ENCODE data around the gene OSGEP. TPM values are rescaled to one million over a fixed set of nuclear protein-coding genes. Genes with fewer than 3 reads are reported as not detected.
"Not testable (repeated sequence)": the region's sequence is repeated elsewhere in the genome, so short reads cannot be mapped to it uniquely, and the experiment has no call there.

The OSGEP gene
- total RNA-seq, 1 experiment from 2014 or later, result 64.1 TPM

DNA sequence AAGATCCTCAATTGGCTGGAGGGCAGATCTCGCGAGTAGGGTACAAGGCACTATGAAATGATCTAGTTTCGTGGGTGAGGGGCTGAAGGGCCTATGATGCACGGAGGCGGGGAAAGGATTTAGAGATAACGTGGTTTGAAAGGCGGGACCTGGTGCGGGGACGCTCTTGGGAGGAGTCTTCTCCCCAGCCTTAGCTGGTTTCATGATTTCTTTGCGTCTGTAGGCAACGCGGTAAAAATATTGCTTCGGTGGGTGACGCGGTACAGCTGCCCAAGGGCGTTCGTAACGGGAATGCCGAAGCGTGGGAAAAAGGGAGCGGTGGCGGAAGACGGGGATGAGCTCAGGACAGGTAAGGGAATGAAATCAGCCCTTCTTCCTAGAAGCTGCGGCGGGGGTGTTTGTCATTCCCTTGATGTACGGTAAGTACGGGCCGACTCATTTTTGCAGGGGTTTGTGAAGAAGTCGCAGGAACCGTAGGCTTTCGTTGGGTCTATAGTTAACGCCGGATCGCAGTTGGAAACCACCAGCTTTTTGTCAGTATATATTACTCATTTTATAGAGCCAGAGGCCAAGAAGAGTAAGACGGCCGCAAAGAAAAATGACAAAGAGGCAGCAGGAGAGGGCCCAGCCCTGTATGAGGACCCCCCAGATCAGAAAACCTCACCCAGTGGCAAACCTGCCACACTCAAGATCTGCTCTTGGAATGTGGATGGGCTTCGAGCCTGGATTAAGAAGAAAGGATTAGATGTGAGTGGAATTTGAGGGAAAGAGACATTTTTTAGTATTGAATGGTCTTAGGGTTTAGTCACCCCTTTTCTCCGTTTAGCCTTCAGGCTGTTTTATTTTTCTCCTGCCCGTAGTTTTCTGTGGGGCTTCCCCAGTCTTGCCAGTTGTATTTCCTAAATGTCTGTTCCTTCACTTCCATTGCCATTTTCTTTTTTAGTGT lies 1.0 kb upstream of the OSGEP start:
- peaks cover 39% of the 10 kb centered on the region for H3K36me3 ChIP-seq (ENCODE audit: low read depth, low read length)
- CTCF ChIA-PET, result interaction anchor here (0.5 to 1.6 kb wide), 5 partner anchors 38 to 153 kb away, joined by 3 to 11 read pairs (median 4); partner anchors contain the start of genes PARP2 and TEP1
- H3K27ac ChIP-seq (ENCODE audit: low read length), result peak overlapping the region; percentile 93
- H3K4me2 ChIP-seq (ENCODE audit: low read length), result peak overlapping the region; percentile 96
- POLR2A ChIA-PET (ENCODE audit: unreplicated experiment), result interaction anchor here (0.6 to 1.9 kb wide), 5 partner anchors 38 to 1070 kb away, joined by 3 to 18 read pairs (median 5); partner anchors contain the start of genes PARP2 and TEP1
- intact Hi-C loops (cut with micrococcal nuclease), result loop anchor here (1.0 kb wide), 4 partner anchors 42 to 158 kb away; partner anchors contain the start of genes PARP2 and TEP1
- 0 out of 2 replicates have a peak, but pooled peaks cover 6% of the 10 kb centered on the region for H4K20me1 ChIP-seq (ENCODE audit: low read length)
- peaks cover 21% of the 10 kb centered on the region for H3K4me1 ChIP-seq (ENCODE audit: insufficient read depth, low read length)
- no peaks in the 10 kb centered on the region for H3K9me2 ChIP-seq (replicated peaks; ENCODE audit: low read length)
- peak overlapping the region; percentile 87 for H3K9ac ChIP-seq (ENCODE audit: low read length)
- ATAC-seq (peak; percentile 62), DNase-seq (peak; percentile 78)
- H3K4me3 ChIP-seq (ENCODE audit: low read length), result peak overlapping the region; percentile 82
- H3K27me3 ChIP-seq (ENCODE audit: low read length), result no peaks in the 10 kb centered on the region
- no peak for TF ChIP-seq EZH2 (IDR thresholded peaks at IDR 0.05; ENCODE audit: low read length, unreplicated experiment)
- TF ChIP-seq, protein P1, sequence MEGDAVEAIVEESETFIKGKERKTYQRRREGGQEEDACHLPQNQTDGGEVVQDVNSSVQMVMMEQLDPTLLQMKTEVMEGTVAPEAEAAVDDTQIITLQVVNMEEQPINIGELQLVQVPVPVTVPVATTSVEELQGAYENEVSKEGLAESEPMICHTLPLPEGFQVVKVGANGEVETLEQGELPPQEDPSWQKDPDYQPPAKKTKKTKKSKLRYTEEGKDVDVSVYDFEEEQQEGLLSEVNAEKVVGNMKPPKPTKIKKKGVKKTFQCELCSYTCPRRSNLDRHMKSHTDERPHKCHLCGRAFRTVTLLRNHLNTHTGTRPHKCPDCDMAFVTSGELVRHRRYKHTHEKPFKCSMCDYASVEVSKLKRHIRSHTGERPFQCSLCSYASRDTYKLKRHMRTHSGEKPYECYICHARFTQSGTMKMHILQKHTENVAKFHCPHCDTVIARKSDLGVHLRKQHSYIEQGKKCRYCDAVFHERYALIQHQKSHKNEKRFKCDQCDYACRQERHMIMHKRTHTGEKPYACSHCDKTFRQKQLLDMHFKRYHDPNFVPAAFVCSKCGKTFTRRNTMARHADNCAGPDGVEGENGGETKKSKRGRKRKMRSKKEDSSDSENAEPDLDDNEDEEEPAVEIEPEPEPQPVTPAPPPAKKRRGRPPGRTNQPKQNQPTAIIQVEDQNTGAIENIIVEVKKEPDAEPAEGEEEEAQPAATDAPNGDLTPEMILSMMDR (conservative IDR thresholded peaks at IDR 0.05; ENCODE audit: low read depth, low read length), result no peak
- TF ChIP-seq EZH2phosphoT487 (IDR thresholded peaks at IDR 0.05; ENCODE audit: borderline replicate concordance, low read length), result no peak
- BruUV-seq (replicated peaks), result TSS peak; percentile 84
- H2AFZ ChIP-seq (ENCODE audit: low read length), result peak overlapping the region; percentile 80
- H3K9me3 ChIP-seq (ENCODE audit: low read length), result no peaks in the 10 kb centered on the region
- H3F3A ChIP-seq (ENCODE audit: low read length, unreplicated experiment), result no peaks in the 10 kb centered on the region
- peaks cover 71% of the 10 kb centered on the region for H3K79me2 ChIP-seq (ENCODE audit: low read length)

- H3K4me3 ChIP-seq (ENCODE audit: low read length); CTCF ChIA-PET; POLR2A ChIA-PET (ENCODE audit: unreplicated experiment); H3K9me3 ChIP-seq (ENCODE audit: low read length); H3F3A ChIP-seq (ENCODE audit: low read length, unreplicated experiment); intact Hi-C loops (cut with micrococcal nuclease); ATAC-seq; H3K9me2 ChIP-seq (replicated peaks; ENCODE audit: low read length); H3K27ac ChIP-seq (ENCODE audit: low read length); DNase-seq; H3K9ac ChIP-seq (ENCODE audit: low read length); H2AFZ ChIP-seq (ENCODE audit: low read length); H3K4me2 ChIP-seq (ENCODE audit: low read length); H4K20me1 ChIP-seq (ENCODE audit: low read length); H3K27me3 ChIP-seq (ENCODE audit: low read length): not testable (repeated sequence)
- TSS peak; percentile 3 for BruUV-seq (replicated peaks)
- Histone ChIP-seq H3K36me3 (ENCODE audit: low read depth, low read length) (peaks cover 53% of the 10 kb centered on the region), H3K4me1 (ENCODE audit: insufficient read depth, low read length) (peaks cover 12% of the 10 kb centered on the region), H3K79me2 (ENCODE audit: low read length) (peaks cover 50% of the 10 kb centered on the region)
These were observed 1.8 kb downstream of the OSGEP start for GRCh38 chr14:20452831-20453230.

DNA sequence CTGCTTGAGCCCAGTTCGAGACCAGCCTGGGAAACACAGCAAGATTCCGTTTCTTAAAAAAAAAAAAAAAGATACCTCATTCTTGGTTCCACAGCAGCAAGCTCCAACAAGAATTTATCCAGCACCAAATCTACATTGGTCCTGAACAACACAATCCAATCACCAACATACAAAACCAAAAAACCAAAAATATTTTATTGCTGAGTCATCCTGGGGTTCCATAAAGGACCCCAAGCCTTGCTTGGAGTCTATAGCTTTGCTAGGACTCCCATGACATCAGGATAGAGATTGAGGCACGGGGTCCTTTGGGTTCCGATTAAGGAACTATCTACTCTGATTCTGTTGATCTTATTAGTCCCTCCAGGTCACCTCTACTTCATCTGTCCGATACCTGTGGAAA lies 7.7 kb downstream of the OSGEP start:
- H3K36me3 ChIP-seq (ENCODE audit: low read depth, low read length), result peaks cover 58% of the 10 kb centered on the region
- no peaks in the 10 kb centered on the region for H3K4me1 ChIP-seq (ENCODE audit: insufficient read depth, low read length)
- no TSS peak for BruUV-seq (replicated peaks)
- POLR2A ChIA-PET (ENCODE audit: unreplicated experiment), result no interaction called here
- TF ChIP-seq, protein P1 (conservative IDR thresholded peaks at IDR 0.05; ENCODE audit: low read depth, low read length), result no peak
- TF ChIP-seq EZH2 (IDR thresholded peaks at IDR 0.05; ENCODE audit: low read length, unreplicated experiment), result no peak
- no peak for TF ChIP-seq EZH2phosphoT487 (IDR thresholded peaks at IDR 0.05; ENCODE audit: borderline replicate concordance, low read length)
- no peak overlapping the region for H3K9ac ChIP-seq (ENCODE audit: low read length)
- no peaks in the 10 kb centered on the region for H3F3A ChIP-seq (ENCODE audit: low read length, unreplicated experiment)
- H3K27ac ChIP-seq (ENCODE audit: low read length), result no peak overlapping the region
- no peak overlapping the region for H3K4me2 ChIP-seq (ENCODE audit: low read length)
- CTCF ChIA-PET, result no interaction called here
- no peaks in the 10 kb centered on the region for H3K9me3 ChIP-seq (ENCODE audit: low read length)
- H3K27me3 ChIP-seq (ENCODE audit: low read length), result no peaks in the 10 kb centered on the region
- no peak for ATAC-seq
- H3K79me2 ChIP-seq (ENCODE audit: low read length), result no peaks in the 10 kb centered on the region
- no peaks in the 10 kb centered on the region for H4K20me1 ChIP-seq (ENCODE audit: low read length)
- no peak overlapping the region for H2AFZ ChIP-seq (ENCODE audit: low read length)
- DNase-seq, result no peak
- no peak overlapping the region for H3K4me3 ChIP-seq (ENCODE audit: low read length)
- no peaks in the 10 kb centered on the region for H3K9me2 ChIP-seq (replicated peaks; ENCODE audit: low read length)
- intact Hi-C loops (cut with micrococcal nuclease), result no loop called here

- H3K27ac ChIP-seq (ENCODE audit: low read length); H3K9me2 ChIP-seq (replicated peaks; ENCODE audit: low read length); H3K4me3 ChIP-seq (ENCODE audit: low read length); BruUV-seq (replicated peaks); DNase-seq; ATAC-seq; intact Hi-C loops (cut with micrococcal nuclease); H2AFZ ChIP-seq (ENCODE audit: low read length); H3K79me2 ChIP-seq (ENCODE audit: low read length); H4K20me1 ChIP-seq (ENCODE audit: low read length); H3K27me3 ChIP-seq (ENCODE audit: low read length); H3F3A ChIP-seq (ENCODE audit: low read length, unreplicated experiment); CTCF ChIA-PET; POLR2A ChIA-PET (ENCODE audit: unreplicated experiment); H3K9ac ChIP-seq (ENCODE audit: low read length); H3K4me2 ChIP-seq (ENCODE audit: low read length); H3K4me1 ChIP-seq (ENCODE audit: insufficient read depth, low read length); H3K9me3 ChIP-seq (ENCODE audit: low read length): not testable (repeated sequence)
- peaks cover 33% of the 10 kb centered on the region for H3K36me3 ChIP-seq (ENCODE audit: low read depth, low read length)
These were observed 11.0 kb downstream of the OSGEP start for GRCh38 chr14:20443650-20444049.
